H9 (cell line): ENCODE results near the gene IL16. TPM values are rescaled to one million over a fixed set of nuclear protein-coding genes. Genes with fewer than 3 reads are reported as not detected.

Experiments used
- DNase-seq: peaks from one replicate; pipeline ENCODE4 v3.0.0-alpha.2; 2017
- H2AFZ ChIP-seq: one replicate; pipeline ENCODE4 v1.6.1; 2013; ENCODE audit warnings: mild to moderate bottlenecking, low read length, control low read depth, moderate library complexity
- H2AK5ac ChIP-seq: 2 replicates; pipeline ENCODE4 v1.6.1; 2013; ENCODE audit warnings: low read length, control low read depth, mixed read lengths; ENCODE audit not compliant: insufficient read length
- H2BK120ac ChIP-seq: one replicate; pipeline ENCODE4 v1.6.1; 2013; ENCODE audit warnings: low read depth, mild to moderate bottlenecking, low read length, control low read depth, inconsistent platforms; ENCODE audit not compliant: poor library complexity, severe bottlenecking
- H2BK12ac ChIP-seq: 2 replicates; pipeline ENCODE4 v1.6.1; 2013; ENCODE audit warnings: low read length, control low read depth, mixed read lengths, low read depth; ENCODE audit not compliant: insufficient read length
- H2BK15ac ChIP-seq: 2 replicates; pipeline ENCODE4 v1.6.1; 2013; ENCODE audit warnings: low read depth, low read length, control low read depth
- H2BK20ac ChIP-seq: one replicate; pipeline ENCODE4 v1.6.1; 2013; ENCODE audit warnings: low read depth, mild to moderate bottlenecking, low read length, control low read depth, inconsistent platforms; ENCODE audit not compliant: poor library complexity, severe bottlenecking
- H2BK5ac ChIP-seq: 2 replicates; pipeline ENCODE4 v1.6.1; 2013; ENCODE audit warnings: low read length, control low read depth, mixed read lengths; ENCODE audit not compliant: insufficient read length
- H3K14ac ChIP-seq: 2 replicates; pipeline ENCODE4 v1.6.1; 2013; ENCODE audit warnings: low read length, control low read depth; ENCODE audit not compliant: insufficient read depth
- H3K18ac ChIP-seq: 2 replicates; pipeline ENCODE4 v1.6.1; 2013; ENCODE audit warnings: low read depth, mild to moderate bottlenecking, mixed read lengths, low read length, control low read depth; ENCODE audit not compliant: insufficient read length
- H3K23ac ChIP-seq: 2 replicates; pipeline ENCODE4 v1.6.1; 2013; ENCODE audit warnings: low read length, control low read depth, mixed read lengths, low read depth; ENCODE audit not compliant: insufficient read length
- H3K23me2 ChIP-seq: 2 replicates; pipeline ENCODE4 v1.6.1; 2013; ENCODE audit warnings: low read depth, mild to moderate bottlenecking, mixed read lengths, low read length, control low read depth; ENCODE audit not compliant: insufficient read length, poor library complexity, severe bottlenecking
- H3K27ac ChIP-seq: 2 replicates; pipeline ENCODE4 v1.5.1; 2013; ENCODE audit warnings: low read length, control low read depth, mixed read lengths, low read depth; ENCODE audit not compliant: insufficient read length
- H3K27me3 ChIP-seq: 2 replicates; pipeline ENCODE4 v1.6.1; 2013; ENCODE audit warnings: low read length, control low read depth, inconsistent platforms; ENCODE audit not compliant: insufficient read depth
- H3K4ac ChIP-seq: 2 replicates; pipeline ENCODE4 v1.6.1; 2013; ENCODE audit warnings: low read depth, mild to moderate bottlenecking, control low read depth, inconsistent platforms, low read length, moderate library complexity
- H3K4me1 ChIP-seq: 2 replicates; pipeline ENCODE4 v1.6.1; 2013; ENCODE audit warnings: low read length, control low read depth, inconsistent platforms; ENCODE audit not compliant: insufficient read depth
- H3K4me2 ChIP-seq: 2 replicates; pipeline ENCODE4 v1.6.1; 2013; ENCODE audit warnings: low read length, control low read depth, mixed read lengths; ENCODE audit not compliant: insufficient read length, insufficient read depth
- H3K56ac ChIP-seq: 2 replicates; pipeline ENCODE4 v1.6.1; 2013; ENCODE audit warnings: low read depth, mild to moderate bottlenecking, mixed read lengths, low read length, control low read depth; ENCODE audit not compliant: insufficient read length
- H3K79me1 ChIP-seq: 2 replicates; pipeline ENCODE4 v1.6.1; 2013; ENCODE audit warnings: low read depth, mild to moderate bottlenecking, moderate library complexity, low read length, control low read depth, inconsistent platforms; ENCODE audit not compliant: insufficient read depth, poor library complexity, severe bottlenecking
- H3K79me2 ChIP-seq: 2 replicates; pipeline ENCODE4 v1.6.1; 2013; ENCODE audit warnings: low read length, control low read depth, inconsistent platforms; ENCODE audit not compliant: insufficient read depth
- H3K9ac ChIP-seq: 2 replicates; pipeline ENCODE4 v1.6.1; 2013; ENCODE audit warnings: low read length, control low read depth, mixed read lengths; ENCODE audit not compliant: insufficient read length; ENCODE audit errors: extremely low read depth
- H3K9me3 ChIP-seq: one replicate; pipeline ENCODE4 v1.6.1; 2013; ENCODE audit warnings: low read depth, low read length, inconsistent platforms; ENCODE audit not compliant: control insufficient read depth
- H3T11ph ChIP-seq: one replicate; pipeline ENCODE4 v1.6.1; 2013; ENCODE audit warnings: mild to moderate bottlenecking, low read length, control low read depth, inconsistent platforms
- H4K20me1 ChIP-seq: one replicate; pipeline ENCODE4 v1.6.1; 2013; ENCODE audit not compliant: control insufficient read depth, insufficient read length, insufficient read depth
- H4K5ac ChIP-seq: 2 replicates; pipeline ENCODE4 v1.6.1; 2013; ENCODE audit warnings: low read depth, mild to moderate bottlenecking, mixed read lengths, low read length, control low read depth; ENCODE audit not compliant: insufficient read length
- H4K8ac ChIP-seq: replicated peaks from 2 replicates; pipeline ENCODE4 v1.6.1; 2013; ENCODE audit warnings: low read length, control low read depth, mixed read lengths, low read depth; ENCODE audit not compliant: insufficient read length
- H4K91ac ChIP-seq: 2 replicates; pipeline ENCODE4 v1.6.1; 2013; ENCODE audit warnings: low read depth, mild to moderate bottlenecking, moderate library complexity, mixed read lengths, low read length, control low read depth; ENCODE audit not compliant: insufficient read length
- H3K27ac Mint-ChIP-seq, 3 experiments: 2 replicates in 2 of 3; 3 replicates in 1 of 3; pipeline ENCODE4 v1.8.0; 2020 to 2021; ENCODE audit warnings: mixed read lengths in 3 of 3, mild to moderate bottlenecking in 1 of 3, moderate library complexity in 1 of 3
- H3K27me3 Mint-ChIP-seq: 2 replicates; pipeline ENCODE4 v1.8.0; 2021; ENCODE audit warnings: low read depth, mild to moderate bottlenecking, moderate library complexity, mixed read lengths
- H3K36me3 Mint-ChIP-seq, 3 experiments: 2 replicates in 2 of 3; 3 replicates in 1 of 3; pipeline ENCODE4 v1.8.0; 2020 to 2021; ENCODE audit warnings: low read depth in 3 of 3, mixed read lengths in 3 of 3; ENCODE audit not compliant: insufficient read depth in 1 of 3
- H3K4me1 Mint-ChIP-seq, 2 experiments: 2 replicates each; pipeline ENCODE4 v1.8.0; 2020; ENCODE audit warnings: mixed read lengths in 2 of 2
- H3K4me3 Mint-ChIP-seq, 2 experiments: 2 replicates in 1 of 2; 3 replicates in 1 of 2; pipeline ENCODE4 v1.8.0; 2020 to 2021; ENCODE audit warnings: mild to moderate bottlenecking in 2 of 2, mixed read lengths in 2 of 2, moderate library complexity in 1 of 2
- H3K9me3 Mint-ChIP-seq, 2 experiments: 2 replicates in 1 of 2; 3 replicates in 1 of 2; pipeline ENCODE4 v1.8.0; 2020; ENCODE audit warnings: mild to moderate bottlenecking in 2 of 2, mixed read lengths in 2 of 2, moderate library complexity in 1 of 2
- CTCF ChIP-seq: fragments of 200-600 bp; sonication (generic); conservative IDR thresholded peaks from 3 replicates; pipeline ENCODE4 v1.8.0; 2021; ENCODE audit warnings: antibody characterized with exemption, mild to moderate bottlenecking
- WGBS: extraction: QIAGEN DNeasy Blood & Tissue Kit; methylation state at CpG from one replicate; pipeline ENCODE4 v1.1.7; 2013; ENCODE audit warnings: missing lambda C conversion rate, low lambda C conversion rate, mixed read lengths; ENCODE audit not compliant: insufficient read length; ENCODE audit errors: extremely low coverage; 5-methylcytosine and 5-hydroxymethylcytosine counted together
- total RNA-seq: library from RNA; stranded (reverse); gene quantifications from 2 replicates; pipeline ENCODE4 v1.2.1, GENCODE V29; 2021

IL16 gene
- total RNA-seq, 1 experiment from 2014 or later = 0.28 TPM

GRCh38 chr15:81166636-81167305 is 29.9 kb upstream of the IL16 start:
- Histone ChIP-seq H4K5ac (no peak overlapping the region), H3K4me2 (no peak overlapping the region), H3T11ph (no peak overlapping the region), H3K27ac (no peak overlapping the region), H4K91ac (no peak overlapping the region), H2BK120ac (no peak overlapping the region), H3K56ac (no peak overlapping the region), H3K79me1 (no peaks in the 10 kb centered on the region), H4K8ac (no peak overlapping the region), H3K23me2 (no peaks in the 10 kb centered on the region), H2BK5ac (no peak overlapping the region), H3K23ac (no peak overlapping the region), H2AFZ (no peak overlapping the region), H2AK5ac (no peak overlapping the region), H3K4ac (no peak overlapping the region), H3K79me2 (no peaks in the 10 kb centered on the region), H2BK12ac (no peak overlapping the region), H2BK15ac (no peak overlapping the region), H3K14ac (no peak overlapping the region), H3K4me1 (no peaks in the 10 kb centered on the region), H3K27me3 (no peaks in the 10 kb centered on the region), H3K9me3 (no peaks in the 10 kb centered on the region), H3K18ac (no peak overlapping the region), H3K9ac (no peak overlapping the region), H4K20me1 (no peaks in the 10 kb centered on the region), H2BK20ac (no peak overlapping the region)
- no peak for TF ChIP-seq CTCF
- DNase-seq = no peak
- Mint-ChIP-seq H3K36me3 (no peaks in the 10 kb centered on the region), H3K9me3 (no peaks in the 10 kb centered on the region), H3K4me1 (no peaks in the 10 kb centered on the region), H3K27ac (no peak overlapping the region), H3K4me3 (no peak overlapping the region), H3K27me3 (peaks cover 21% of the 10 kb centered on the region)
- no CpG with 5 or more reads among the region's 3 CpGs for WGBS
